OCI-M2 (cell line): ENCODE measurements around the gene TBCA.
"Not testable (repeated sequence)": the region's sequence is repeated elsewhere in the genome, so short reads cannot be mapped to it uniquely, and the experiment has no call there.

ENCODE experiments used
- DNase-seq: peaks from one replicate; lab custom pipeline; 2025; ENCODE audit not compliant: unreplicated experiment; lab: John Stamatoyannopoulos, UW

TBCA gene

GRCh38 chr5:77773734-77774280, 2.3 kb downstream of the TBCA start:
- no peak for DNase-seq

GRCh38 chr5:77772729-77773128, 3.4 kb downstream of the TBCA start:
- no peak for DNase-seq

GRCh38 chr5:77771452-77771851, 4.7 kb downstream of the TBCA start:
- no peak for DNase-seq

- DNase-seq, result no peak
Measured at GRCh38 chr5:77770293-77771005, 5.7 kb downstream of the TBCA start.

- no peak for DNase-seq
Measured at GRCh38 chr5:77768978-77769377, 7.2 kb downstream of the TBCA start.

- DNase-seq, result no peak
Measured at GRCh38 chr5:77767301-77767700, 8.8 kb downstream of the TBCA start.

- no peak for DNase-seq
Measured at GRCh38 chr5:77761606-77762005, 14.5 kb downstream of the TBCA start.

GRCh38 chr5:77758141-77758938, 17.8 kb downstream of the TBCA start:
- DNase-seq, result no peak

- DNase-seq, result no peak
Measured at GRCh38 chr5:77751328-77752023, 24.7 kb downstream of the TBCA start.

GRCh38 chr5:77750928-77751327, 25.2 kb downstream of the TBCA start:
- DNase-seq, result not testable (repeated sequence)

- DNase-seq, result no peak
Measured at GRCh38 chr5:77748160-77748559, 28.0 kb downstream of the TBCA start.

GRCh38 chr5:77744116-77744515, 32.0 kb downstream of the TBCA start:
- DNase-seq, result no peak

- no peak for DNase-seq
Measured at GRCh38 chr5:77743181-77743580, 33.0 kb downstream of the TBCA start.

- no peak for DNase-seq
Measured at GRCh38 chr5:77741608-77742007, 34.5 kb downstream of the TBCA start.

GRCh38 chr5:77734885-77735284, 41.3 kb downstream of the TBCA start:
- DNase-seq, result no peak

- DNase-seq, result no peak
Measured at GRCh38 chr5:77733130-77733529, 43.0 kb downstream of the TBCA start.

GRCh38 chr5:77727190-77727589, 48.9 kb downstream of the TBCA start:
- DNase-seq, result no peak

- DNase-seq, result no peak
Measured at GRCh38 chr5:77725616-77726015, 50.5 kb downstream of the TBCA start.

GRCh38 chr5:77724934-77725333, 51.2 kb downstream of the TBCA start:
- DNase-seq, result no peak

GRCh38 chr5:77719666-77720363, 56.3 kb downstream of the TBCA start:
- no peak for DNase-seq
